ENCODE results near the gene HINT3.

GRCh38 chr6:125913145-125913544, 43.4 kb upstream of the HINT3 start:
- no peak for TF ChIP-seq CTCF (IDR thresholded peaks at IDR 0.05)
- TF ChIP-seq POLR2AphosphoS5 (IDR thresholded peaks at IDR 0.05), result no peak

All from suprapubic skin (tissue), 3 donors.